ENCODE results near the gene COX7B. TPM values are rescaled to one million over a fixed set of nuclear protein-coding genes. Genes with fewer than 3 reads are reported as not detected.

Gene COX7B
- total RNA-seq, 1 donor from 2014 or later: 1,696 TPM

- Histone ChIP-seq H3K36me3 (no peaks in the 10 kb centered on the region), H3K9me3 (replicated peaks) (no peaks in the 10 kb centered on the region), H3K4me3 (no peak overlapping the region), H3K4me1 (peaks cover 3% of the 10 kb centered on the region), H3K27ac (replicated peaks) (no peak overlapping the region), H3K27me3 (ENCODE audit: low read depth) (no peaks in the 10 kb centered on the region)
- no peak for DNase-seq
- no peak for TF ChIP-seq CTCF (IDR thresholded peaks at IDR 0.05; ENCODE audit: borderline replicate concordance)
- intact Hi-C loops (cut with micrococcal nuclease): no loop called here
These were observed 47.3 kb downstream of the COX7B start for GRCh38 chrX:77946571-77946970.

- TF ChIP-seq CTCF (IDR thresholded peaks at IDR 0.05; ENCODE audit: borderline replicate concordance): no peak
- no peak overlapping the region for H3K27ac ChIP-seq (replicated peaks)
- H3K4me1 ChIP-seq: peaks cover 14% of the 10 kb centered on the region
- no peaks in the 10 kb centered on the region for H3K27me3 ChIP-seq (ENCODE audit: low read depth)
- H3K4me3 ChIP-seq: no peak overlapping the region
- no peaks in the 10 kb centered on the region for H3K36me3 ChIP-seq
- intact Hi-C loops (cut with micrococcal nuclease): no loop called here
- DNase-seq: no peak
- H3K9me3 ChIP-seq (replicated peaks): no peaks in the 10 kb centered on the region
These were observed 50.6 kb downstream of the COX7B start for GRCh38 chrX:77949840-77950239.

GRCh38 chrX:77952173-77952572, 52.9 kb downstream of the COX7B start:
- intact Hi-C loops (cut with micrococcal nuclease): no loop called here
- H3K36me3 ChIP-seq: no peaks in the 10 kb centered on the region
- H3K27me3 ChIP-seq (ENCODE audit: low read depth): no peaks in the 10 kb centered on the region
- no peak for DNase-seq
- no peak overlapping the region for H3K27ac ChIP-seq (replicated peaks)
- no peak for TF ChIP-seq CTCF (IDR thresholded peaks at IDR 0.05; ENCODE audit: borderline replicate concordance)
- peaks cover 10% of the 10 kb centered on the region for H3K4me1 ChIP-seq
- no peaks in the 10 kb centered on the region for H3K9me3 ChIP-seq (replicated peaks)
- no peak overlapping the region for H3K4me3 ChIP-seq

- Histone ChIP-seq H3K4me3 (no peak overlapping the region), H3K27me3 (ENCODE audit: low read depth) (no peaks in the 10 kb centered on the region), H3K36me3 (no peaks in the 10 kb centered on the region), H3K4me1 (peaks cover 10% of the 10 kb centered on the region), H3K9me3 (replicated peaks) (peaks cover 6% of the 10 kb centered on the region), H3K27ac (replicated peaks) (no peak overlapping the region)
- intact Hi-C loops (cut with micrococcal nuclease): no loop called here
- DNase-seq: no peak
- no peak for TF ChIP-seq CTCF (IDR thresholded peaks at IDR 0.05; ENCODE audit: borderline replicate concordance)
These were observed 54.0 kb downstream of the COX7B start for GRCh38 chrX:77953302-77953701.

GRCh38 chrX:77953708-77954107, 54.4 kb downstream of the COX7B start:
- TF ChIP-seq CTCF (IDR thresholded peaks at IDR 0.05; ENCODE audit: borderline replicate concordance): no peak

More at GRCh38 chrX:77953708-77954107, 54.4 kb downstream of the COX7B start:
- H3K4me1 ChIP-seq: peaks cover 10% of the 10 kb centered on the region
- H3K4me3 ChIP-seq: no peak overlapping the region
- no peaks in the 10 kb centered on the region for H3K27me3 ChIP-seq (ENCODE audit: low read depth)
- peaks cover 10% of the 10 kb centered on the region for H3K9me3 ChIP-seq (replicated peaks)
- intact Hi-C loops (cut with micrococcal nuclease): no loop called here
- no peak for DNase-seq
- no peaks in the 10 kb centered on the region for H3K36me3 ChIP-seq
- H3K27ac ChIP-seq (replicated peaks): no peak overlapping the region

Other genes starting within 250 kb of the COX7B start
- 82.2 TPM for gene ATRX, start 113.3 kb upstream of the COX7B start, total RNA-seq
- 54.3 TPM for gene MAGT1, start 4.0 kb upstream of the COX7B start, total RNA-seq
- 4.5 TPM for gene ATP7A, start 11.2 kb downstream of the COX7B start, total RNA-seq
- not detected for gene PGAM4, start 70.2 kb downstream of the COX7B start, total RNA-seq
- 424 TPM for gene PGK1, start 204.8 kb downstream of the COX7B start, total RNA-seq
- 21.1 TPM for gene TAF9B, start 240.2 kb downstream of the COX7B start, total RNA-seq

Measured in left ventricle myocardium inferior (tissue), 1 donor.